Neuronal stem cell (in vitro differentiated cells): Measurements from ENCODE around the gene CHIA.

Experiments used
- DNase-seq: peaks from one replicate; pipeline ENCODE4 v3.0.0-alpha.2; 2013; ENCODE audit warnings: low spot score
- H2AFZ ChIP-seq: one replicate; pipeline ENCODE4 v1.6.1; 2013; ENCODE audit warnings: mild to moderate bottlenecking, low read length, inconsistent platforms
- H2AK5ac ChIP-seq: 2 replicates; pipeline ENCODE4 v1.6.1; 2013; ENCODE audit warnings: low read depth, mild to moderate bottlenecking, inconsistent platforms, low read length, moderate library complexity, mixed read lengths
- H2BK120ac ChIP-seq: 2 replicates; pipeline ENCODE4 v1.6.1; 2013; ENCODE audit warnings: low read depth, mild to moderate bottlenecking, inconsistent platforms, low read length, moderate library complexity, mixed read lengths
- H2BK12ac ChIP-seq: one replicate; pipeline ENCODE4 v1.6.1; 2013; ENCODE audit warnings: low read length, inconsistent platforms
- H2BK15ac ChIP-seq: 2 replicates; pipeline ENCODE4 v1.6.1; 2013; ENCODE audit warnings: mild to moderate bottlenecking, low read length, inconsistent platforms, mixed read lengths
- H2BK5ac ChIP-seq: one replicate; pipeline ENCODE4 v1.6.1; 2013; ENCODE audit warnings: inconsistent platforms, mild to moderate bottlenecking, low read length, moderate library complexity
- H3K14ac ChIP-seq: one replicate; pipeline ENCODE4 v1.6.1; 2013; ENCODE audit warnings: low read length, inconsistent platforms
- H3K18ac ChIP-seq: 2 replicates; pipeline ENCODE4 v1.6.1; 2013; ENCODE audit warnings: low read length, inconsistent platforms
- H3K23ac ChIP-seq: 2 replicates; pipeline ENCODE4 v1.6.1; 2013; ENCODE audit warnings: low read depth, mild to moderate bottlenecking, mixed read lengths, low read length, inconsistent platforms; ENCODE audit not compliant: poor library complexity
- H3K27ac ChIP-seq: replicated peaks from 3 replicates; pipeline ENCODE4 v1.5.1; 2013; ENCODE audit warnings: low read length, inconsistent platforms
- H3K27me3 ChIP-seq, 3 experiments: 2 replicates each; pipeline ENCODE4 v1.6.1; 2013; ENCODE audit warnings: low read length in 3 of 3, mild to moderate bottlenecking in 2 of 3, inconsistent platforms in 1 of 3, low read depth in 1 of 3, mixed read lengths in 1 of 3, moderate library complexity in 1 of 3; ENCODE audit not compliant: control insufficient read depth in 3 of 3, insufficient read depth in 3 of 3
- H3K36me3 ChIP-seq, 2 donors: replicated peaks in 1 of 2; 2 replicates each; pipeline ENCODE4 v1.6.1; 2013; ENCODE audit warnings: low read length in 2 of 2; ENCODE audit not compliant: control insufficient read depth in 2 of 2, insufficient read depth in 2 of 2
- H3K4ac ChIP-seq: 2 replicates; pipeline ENCODE4 v1.6.1; 2013; ENCODE audit warnings: inconsistent platforms, mild to moderate bottlenecking, low read length, moderate library complexity
- H3K4me1 ChIP-seq, 2 donors: 1 replicate in 1 of 2; 2 replicates in 1 of 2; pipeline ENCODE4 v1.6.1; 2013; ENCODE audit warnings: low read length in 2 of 2, low read depth in 1 of 2; ENCODE audit not compliant: control insufficient read depth in 2 of 2, insufficient read depth in 1 of 2
- H3K4me2 ChIP-seq: one replicate; pipeline ENCODE4 v1.6.1; 2013; ENCODE audit warnings: mild to moderate bottlenecking, low read length, inconsistent platforms; ENCODE audit not compliant: insufficient read depth, poor library complexity, severe bottlenecking
- H3K4me3 ChIP-seq, 2 donors: 2 replicates each; pipeline ENCODE4 v1.5.1; 2013; ENCODE audit warnings: low read length in 2 of 2, mild to moderate bottlenecking in 2 of 2, inconsistent platforms in 1 of 2, moderate library complexity in 1 of 2
- H3K79me1 ChIP-seq: one replicate; pipeline ENCODE4 v1.6.1; 2013; ENCODE audit warnings: low read depth, mild to moderate bottlenecking, inconsistent platforms, low read length, moderate library complexity
- H3K9ac ChIP-seq: one replicate; pipeline ENCODE4 v1.6.1; 2013; ENCODE audit warnings: mild to moderate bottlenecking, low read depth, low read length, inconsistent platforms; ENCODE audit not compliant: poor library complexity
- H3K9me3 ChIP-seq, 2 donors: replicated peaks in 1 of 2; 2 replicates each; pipeline versions ENCODE3 to v1.6.1; 2013; ENCODE audit warnings: low read length in 2 of 2, mild to moderate bottlenecking in 2 of 2, inconsistent platforms in 1 of 2, low read depth in 1 of 2, mixed read lengths in 1 of 2, moderate library complexity in 1 of 2; ENCODE audit not compliant: control insufficient read depth in 2 of 2, insufficient read depth in 1 of 2
- H4K8ac ChIP-seq: one replicate; pipeline ENCODE4 v1.6.1; 2013; ENCODE audit warnings: low read depth, mild to moderate bottlenecking, inconsistent platforms, low read length, moderate library complexity
- H4K91ac ChIP-seq: one replicate; pipeline ENCODE4 v1.6.1; 2013; ENCODE audit warnings: low read length, low read depth, mild to moderate bottlenecking, inconsistent platforms; ENCODE audit not compliant: poor library complexity
- WGBS, 2 donors: extraction: QIAGEN DNeasy Blood & Tissue Kit; methylation state at CpG; one replicate each; pipeline ENCODE4 v1.1.7; 2013; ENCODE audit warnings: missing lambda C conversion rate in 2 of 2, mixed read lengths in 1 of 2; ENCODE audit not compliant: insufficient read length in 2 of 2, insufficient replicate concordance in 1 of 2; ENCODE audit errors: extremely low coverage in 2 of 2; 5-methylcytosine and 5-hydroxymethylcytosine counted together

The CHIA gene

DNA sequence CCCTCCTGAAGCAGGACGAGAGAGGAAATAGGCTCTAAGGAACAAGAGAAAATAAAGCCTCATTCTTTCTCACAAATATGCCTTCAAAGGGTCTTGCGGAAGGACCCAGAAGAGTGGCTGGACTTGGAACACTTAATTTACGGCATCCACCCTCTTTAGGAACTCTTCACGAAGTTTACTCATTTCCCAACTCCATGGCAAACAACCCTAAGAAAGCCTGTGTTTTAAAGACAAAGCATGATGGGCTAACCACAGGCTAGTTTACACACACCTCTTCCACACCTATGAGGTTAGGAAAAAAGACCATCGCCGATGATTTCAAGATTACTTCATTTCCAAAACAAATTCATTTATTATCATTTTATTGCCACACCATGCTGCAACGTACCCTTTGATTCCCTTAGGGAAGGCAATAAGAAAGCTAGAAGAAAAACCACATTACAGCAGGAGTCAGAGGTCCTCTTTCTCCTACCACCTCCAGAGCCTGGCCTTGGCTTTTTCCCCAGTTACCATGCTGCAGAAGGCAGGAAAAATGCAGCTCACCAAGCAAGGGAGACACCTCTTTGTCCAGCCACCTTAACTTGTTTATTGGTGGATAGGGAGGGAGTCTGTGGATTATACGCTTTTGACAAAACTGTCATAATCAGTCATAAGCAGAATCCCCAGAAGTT lies 33.5 kb upstream of the CHIA start:
- no CpG with 5 or more reads among the region's 8 CpGs for whole genome bisulfite sequencing, 2 donors
- H3K36me3 ChIP-seq = no peaks in the 10 kb centered on the region

DNA sequence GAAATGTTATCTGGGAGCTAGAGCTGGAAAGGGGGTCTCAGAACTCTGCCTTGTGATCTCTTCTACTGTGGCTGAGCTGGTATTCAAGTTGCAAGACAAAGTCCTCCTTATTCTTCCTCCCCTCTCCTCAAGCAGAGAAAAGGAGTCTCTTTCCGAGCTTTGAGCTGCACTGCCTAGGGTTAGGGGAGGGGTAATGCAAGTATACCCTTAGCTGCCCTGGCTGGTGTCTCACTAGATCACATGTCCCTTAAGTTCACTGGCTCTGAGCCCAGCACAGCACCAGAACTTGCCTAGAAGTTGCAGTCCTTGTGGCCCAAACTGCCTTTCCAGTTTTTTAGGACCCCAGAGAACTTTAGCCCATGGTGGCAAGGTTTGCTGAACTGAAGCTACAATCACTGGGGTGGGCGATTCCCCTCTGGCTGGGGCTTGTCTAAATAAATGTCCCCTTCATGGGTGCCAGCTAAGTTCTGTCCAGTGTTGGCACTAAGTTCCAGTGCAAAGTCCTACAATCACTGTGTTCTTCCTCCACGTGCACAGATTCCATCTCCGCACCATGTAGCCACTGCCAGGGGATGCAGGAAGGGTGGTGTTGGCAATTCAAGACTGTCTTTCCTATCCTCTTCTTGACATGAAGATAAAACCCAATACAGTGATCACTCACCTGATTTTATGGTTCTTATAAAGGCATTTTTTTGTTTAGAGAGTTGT lies 22.7 kb upstream of the CHIA start:
- WGBS, 2 donors = no CpG with 5 or more reads among the region's 4 CpGs

More for the DNA sequence above, 33.5 kb upstream of the CHIA start:
- Histone ChIP-seq H3K4me2 (no peak overlapping the region), H2AFZ (no peak overlapping the region), H3K9me3 (no peaks in the 10 kb centered on the region), H3K18ac (no peak overlapping the region), H3K23ac (no peak overlapping the region), H3K27ac (no peak overlapping the region), H2BK12ac (no peak overlapping the region), H3K79me1 (no peaks in the 10 kb centered on the region), H4K8ac (no peak overlapping the region), H3K4me3 (no peak overlapping the region), H3K9ac (no peak overlapping the region), H2BK120ac (no peak overlapping the region), H3K4ac (no peak overlapping the region), H2AK5ac (no peak overlapping the region), H3K27me3 (peaks cover 0 to 15% (median 0%) of the 10 kb centered on the region in 3 experiments), H2BK15ac (no peak overlapping the region), H4K91ac (no peak overlapping the region), H3K4me1 (no peaks in the 10 kb centered on the region), H3K14ac (no peak overlapping the region), H2BK5ac (no peak overlapping the region)
- no peak for DNase-seq

DNA sequence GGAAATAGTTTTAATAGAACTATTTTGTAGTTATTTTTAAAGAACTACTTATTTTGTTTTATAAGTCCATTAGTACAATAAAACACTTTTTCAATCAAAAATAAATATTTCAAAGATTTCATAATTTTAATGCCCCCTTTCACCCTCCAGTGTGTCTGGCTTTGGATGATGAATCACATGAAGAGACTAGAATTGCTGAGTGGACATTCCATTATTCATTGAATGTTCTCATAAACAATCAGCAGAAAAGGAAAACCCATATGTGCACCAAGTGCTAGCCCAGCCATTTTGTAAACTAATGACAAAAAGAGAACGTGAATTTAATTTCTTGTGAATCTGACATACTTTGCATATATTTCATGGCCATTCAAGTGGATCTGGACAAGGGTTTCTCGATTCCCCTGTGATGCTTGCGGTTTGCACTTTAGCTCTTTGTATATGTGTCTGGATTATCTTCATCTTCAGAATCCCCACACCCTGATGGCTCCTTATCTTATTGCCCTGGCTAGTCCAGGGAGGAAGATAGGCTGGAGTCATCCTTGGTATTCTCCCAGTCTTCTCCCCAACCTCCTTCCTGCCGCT lies 20.7 kb upstream of the CHIA start:
- WGBS, 2 donors = no CpG with 5 or more reads among the region's 4 CpGs
- Histone ChIP-seq H4K8ac (no peak overlapping the region), H3K4me2 (no peak overlapping the region), H2BK15ac (no peak overlapping the region), H3K27ac (no peak overlapping the region), H2AK5ac (no peak overlapping the region), H3K9me3 (no peaks in the 10 kb centered on the region), H3K9ac (no peak overlapping the region), H4K91ac (no peak overlapping the region), H3K14ac (no peak overlapping the region), H3K4ac (no peak overlapping the region), H2AFZ (no peak overlapping the region), H3K4me3 (no peak overlapping the region), H3K36me3 (no peaks in the 10 kb centered on the region), H3K27me3 (peaks cover 0 to 5% (median 2%) of the 10 kb centered on the region in 3 experiments), H3K4me1 (no peaks in the 10 kb centered on the region), H3K79me1 (no peaks in the 10 kb centered on the region), H3K18ac (no peak overlapping the region), H2BK120ac (no peak overlapping the region), H2BK12ac (no peak overlapping the region), H2BK5ac (no peak overlapping the region), H3K23ac (no peak overlapping the region)
- DNase-seq = no peak

More for the DNA sequence above, 22.7 kb upstream of the CHIA start:
- Histone ChIP-seq H2BK5ac (no peak overlapping the region), H2AK5ac (no peak overlapping the region), H3K23ac (no peak overlapping the region), H2BK120ac (no peak overlapping the region), H3K4me2 (no peak overlapping the region), H3K18ac (no peak overlapping the region), H3K14ac (no peak overlapping the region), H3K79me1 (no peaks in the 10 kb centered on the region), H3K4me1 (no peaks in the 10 kb centered on the region), H2BK15ac (no peak overlapping the region), H2BK12ac (no peak overlapping the region), H3K9me3 (no peaks in the 10 kb centered on the region), H4K91ac (no peak overlapping the region), H3K27me3 (peaks cover 0 to 5% (median 2%) of the 10 kb centered on the region in 3 experiments), H3K4me3 (no peak overlapping the region), H3K27ac (no peak overlapping the region), H3K9ac (no peak overlapping the region), H4K8ac (no peak overlapping the region), H2AFZ (no peak overlapping the region), H3K36me3 (no peaks in the 10 kb centered on the region), H3K4ac (no peak overlapping the region)
- no peak for DNase-seq
